Glutamatergic neuron (in vitro differentiated cells): ENCODE data around the gene AMOTL2. TPM values are rescaled to one million over a fixed set of nuclear protein-coding genes. Genes with fewer than 3 reads are reported as not detected.

ENCODE experiments used
- DNase-seq: peaks from one replicate; pipeline ENCODE4 v3.0.0; 2022
- H3K27ac Mint-ChIP-seq: one replicate; pipeline ENCODE4 v1.8.0; 2020; ENCODE audit warnings: mild to moderate bottlenecking, mixed read lengths, inconsistent platforms; ENCODE audit not compliant: unreplicated experiment
- H3K27me3 Mint-ChIP-seq: one replicate; pipeline ENCODE4 v1.8.0; 2020; ENCODE audit warnings: mild to moderate bottlenecking, moderate library complexity, mixed read lengths, inconsistent platforms; ENCODE audit not compliant: unreplicated experiment
- H3K36me3 Mint-ChIP-seq: one replicate; pipeline ENCODE4 v1.8.0; 2020; ENCODE audit warnings: mild to moderate bottlenecking, mixed read lengths, inconsistent platforms; ENCODE audit not compliant: unreplicated experiment
- H3K4me1 Mint-ChIP-seq: one replicate; pipeline ENCODE4 v1.8.0; 2020; ENCODE audit warnings: mild to moderate bottlenecking, low read depth, mixed read lengths, inconsistent platforms; ENCODE audit not compliant: unreplicated experiment
- H3K4me3 Mint-ChIP-seq: one replicate; pipeline ENCODE4 v1.8.0; 2020; ENCODE audit warnings: mild to moderate bottlenecking, mixed read lengths, inconsistent platforms; ENCODE audit not compliant: unreplicated experiment
- H3K9me3 Mint-ChIP-seq: one replicate; pipeline ENCODE4 v1.8.0; 2020; ENCODE audit warnings: mild to moderate bottlenecking, moderate library complexity, mixed read lengths, inconsistent platforms; ENCODE audit not compliant: unreplicated experiment
- CTCF ChIP-seq: fragments of 200-600 bp; sonication (generic); IDR thresholded peaks from one replicate; pipeline ENCODE4 v1.5.0; 2021; ENCODE audit not compliant: partially characterized antibody, unreplicated experiment
- total RNA-seq: library from RNA; stranded (reverse); fragmentation: NEBNext Ultra II Directional; extraction: Animal tissue kit (Norgen Biotek cat#: 25700); gene quantifications from one replicate; pipeline ENCODE4 v1.2.1, GENCODE V29; 2021; ENCODE audit not compliant: unreplicated experiment

Gene AMOTL2
- total RNA-seq, 1 donor from 2014 or later = 38.1 TPM

GRCh38 chr3:134363381-134363755 is 10.9 kb downstream of the AMOTL2 start:
- DNase-seq = no peak
- Mint-ChIP-seq H3K4me3 (peak overlapping the region; percentile 30), H3K36me3 (peaks cover 16% of the 10 kb centered on the region), H3K27me3 (peaks cover 13% of the 10 kb centered on the region), H3K9me3 (peaks cover 6% of the 10 kb centered on the region), H3K27ac (no peak overlapping the region), H3K4me1 (peaks cover 16% of the 10 kb centered on the region)
- TF ChIP-seq CTCF = no peak

GRCh38 chr3:134362670-134363380 is 11.4 kb downstream of the AMOTL2 start:
- DNase-seq = no peak
- H3K27ac Mint-ChIP-seq = no peak overlapping the region
- peaks cover 16% of the 10 kb centered on the region for H3K36me3 Mint-ChIP-seq
- peaks cover 16% of the 10 kb centered on the region for H3K4me1 Mint-ChIP-seq
- peaks cover 11% of the 10 kb centered on the region for H3K27me3 Mint-ChIP-seq
- no peak for TF ChIP-seq CTCF
- peaks cover 4% of the 10 kb centered on the region for H3K9me3 Mint-ChIP-seq
- H3K4me3 Mint-ChIP-seq = peak overlapping the region; percentile 30

- no peak overlapping the region for H3K4me3 Mint-ChIP-seq
- peaks cover 11% of the 10 kb centered on the region for H3K27me3 Mint-ChIP-seq
- DNase-seq = no peak
- TF ChIP-seq CTCF = no peak
- peaks cover 16% of the 10 kb centered on the region for H3K4me1 Mint-ChIP-seq
- H3K9me3 Mint-ChIP-seq = peaks cover 4% of the 10 kb centered on the region
- H3K36me3 Mint-ChIP-seq = peaks cover 16% of the 10 kb centered on the region
- no peak overlapping the region for H3K27ac Mint-ChIP-seq
Measured at GRCh38 chr3:134362221-134362620, 12.0 kb downstream of the AMOTL2 start.

- Mint-ChIP-seq H3K36me3 (peaks cover 16% of the 10 kb centered on the region), H3K4me1 (peaks cover 18% of the 10 kb centered on the region), H3K27me3 (peaks cover 9% of the 10 kb centered on the region), H3K27ac (no peak overlapping the region), H3K4me3 (no peak overlapping the region), H3K9me3 (peaks cover 4% of the 10 kb centered on the region)
- no peak for DNase-seq
- TF ChIP-seq CTCF = no peak
Measured at GRCh38 chr3:134361162-134361835, 12.9 kb downstream of the AMOTL2 start.

GRCh38 chr3:134360046-134360445 is 14.2 kb downstream of the AMOTL2 start:
- Mint-ChIP-seq H3K27ac (no peak overlapping the region), H3K9me3 (peaks cover 4% of the 10 kb centered on the region), H3K4me1 (peaks cover 15% of the 10 kb centered on the region), H3K4me3 (no peak overlapping the region), H3K27me3 (peaks cover 6% of the 10 kb centered on the region), H3K36me3 (peaks cover 9% of the 10 kb centered on the region)
- no peak for TF ChIP-seq CTCF
- no peak for DNase-seq
